ENCODE data around the gene ZBTB33.

ZBTB33 gene

GRCh38 chrX:120306630-120307029, 56.0 kb downstream of the ZBTB33 start:
- no peak for DNase-seq (ENCODE audit: low read depth in 2 of 2)
